Dendritic cell treated with granulocyte-macrophage colony-stimulating factor and Interleukin-4, amounts not matched to agents 40 ng/mL and 50 ng/mL, for 4 days (primary cell): ENCODE data around the gene SOWAHB.

Experiments used
- H3K27ac Mint-ChIP-seq: one replicate; pipeline ENCODE4 v1.8.0; 2022; ENCODE audit warnings: mild to moderate bottlenecking, mixed read lengths
- H3K27me3 Mint-ChIP-seq: one replicate; pipeline ENCODE4 v1.8.0; 2022; ENCODE audit warnings: mild to moderate bottlenecking, mixed read lengths
- H3K36me3 Mint-ChIP-seq: one replicate; pipeline ENCODE4 v1.8.0; 2022; ENCODE audit warnings: low read depth, mixed read lengths
- H3K4me1 Mint-ChIP-seq: one replicate; pipeline ENCODE4 v1.8.0; 2022; ENCODE audit warnings: low read depth, mixed read lengths
- H3K4me3 Mint-ChIP-seq: one replicate; pipeline ENCODE4 v1.8.0; 2022; ENCODE audit warnings: mild to moderate bottlenecking, moderate library complexity, mixed read lengths
- H3K9me3 Mint-ChIP-seq: one replicate; pipeline ENCODE4 v1.8.0; 2022; ENCODE audit warnings: mixed read lengths
- intact Hi-C: fragments of 100-400 bp; cut with micrococcal nuclease; formaldehyde crosslinking; loops from one replicate; pipeline ENCODE4 v1.15.0; 2022

Gene SOWAHB

GRCh38 chr4:76897536-76898384 is at the start of gene SOWAHB:
Gene SOWAHB (minus strand): TSS chr4:76898144. CDS start chr4:76897849, 295 bp downstream.
- Mint-ChIP-seq H3K9me3 (no peaks in the 10 kb centered on the region), H3K36me3 (no peaks in the 10 kb centered on the region), H3K27ac (no peak within 1 kb of the TSS), H3K27me3 (peaks cover 66% of the 10 kb centered on the region), H3K4me1 (peaks cover 5% of the 10 kb centered on the region), H3K4me3 (no peak within 1 kb of the TSS)
- intact Hi-C loops, result no loop called here

GRCh38 chr4:76947369-76947768 is 49.4 kb upstream of the SOWAHB start:
- Mint-ChIP-seq H3K27ac (no peak overlapping the region), H3K27me3 (peaks cover 16% of the 10 kb centered on the region), H3K36me3 (peaks cover 25% of the 10 kb centered on the region), H3K4me1 (peaks cover 32% of the 10 kb centered on the region), H3K9me3 (no peaks in the 10 kb centered on the region), H3K4me3 (no peak overlapping the region)
- intact Hi-C loops, result no loop called here

- Mint-ChIP-seq H3K27me3 (peaks cover 5% of the 10 kb centered on the region), H3K4me3 (no peak overlapping the region), H3K4me1 (peaks cover 10% of the 10 kb centered on the region), H3K36me3 (peaks cover 2% of the 10 kb centered on the region), H3K27ac (no peak overlapping the region), H3K9me3 (peaks cover 10% of the 10 kb centered on the region)
- intact Hi-C loops, result no loop called here
Observed at GRCh38 chr4:76943790-76944189, 45.8 kb upstream of the SOWAHB start.

GRCh38 chr4:76943129-76943620 is 45.2 kb upstream of the SOWAHB start:
- H3K36me3 Mint-ChIP-seq, result no peaks in the 10 kb centered on the region
- intact Hi-C loops, result no loop called here
- no peaks in the 10 kb centered on the region for H3K27me3 Mint-ChIP-seq
- peaks cover 4% of the 10 kb centered on the region for H3K4me1 Mint-ChIP-seq
- peaks cover 10% of the 10 kb centered on the region for H3K9me3 Mint-ChIP-seq
- H3K27ac Mint-ChIP-seq, result no peak overlapping the region
- no peak overlapping the region for H3K4me3 Mint-ChIP-seq

- Mint-ChIP-seq H3K36me3 (no peaks in the 10 kb centered on the region), H3K27me3 (no peaks in the 10 kb centered on the region), H3K27ac (no peak overlapping the region), H3K4me1 (no peaks in the 10 kb centered on the region), H3K9me3 (peaks cover 20% of the 10 kb centered on the region), H3K4me3 (no peak overlapping the region)
- intact Hi-C loops, result no loop called here
Observed at GRCh38 chr4:76939184-76939583, 41.2 kb upstream of the SOWAHB start.

- no peaks in the 10 kb centered on the region for H3K4me1 Mint-ChIP-seq
Observed at GRCh38 chr4:76931576-76932276, 33.8 kb upstream of the SOWAHB start.

GRCh38 chr4:76931087-76931486 is 33.1 kb upstream of the SOWAHB start:
- Mint-ChIP-seq H3K27ac (no peak overlapping the region), H3K27me3 (no peaks in the 10 kb centered on the region), H3K36me3 (no peaks in the 10 kb centered on the region), H3K4me1 (no peaks in the 10 kb centered on the region), H3K9me3 (no peaks in the 10 kb centered on the region), H3K4me3 (no peak overlapping the region)
- intact Hi-C loops, result no loop called here

More at GRCh38 chr4:76931576-76932276, 33.8 kb upstream of the SOWAHB start:
- H3K27ac Mint-ChIP-seq, result no peak overlapping the region
- no peak overlapping the region for H3K4me3 Mint-ChIP-seq
- intact Hi-C loops, result no loop called here
- H3K27me3 Mint-ChIP-seq, result no peaks in the 10 kb centered on the region
- no peaks in the 10 kb centered on the region for H3K36me3 Mint-ChIP-seq
- H3K9me3 Mint-ChIP-seq, result peaks cover 6% of the 10 kb centered on the region

GRCh38 chr4:76930685-76931084 is 32.7 kb upstream of the SOWAHB start:
- H3K4me1 Mint-ChIP-seq, result no peaks in the 10 kb centered on the region
- no peaks in the 10 kb centered on the region for H3K36me3 Mint-ChIP-seq
- H3K9me3 Mint-ChIP-seq, result no peaks in the 10 kb centered on the region
- no peak overlapping the region for H3K27ac Mint-ChIP-seq
- intact Hi-C loops, result no loop called here
- H3K27me3 Mint-ChIP-seq, result no peaks in the 10 kb centered on the region
- H3K4me3 Mint-ChIP-seq, result no peak overlapping the region

GRCh38 chr4:76926841-76927240 is 28.9 kb upstream of the SOWAHB start:
- no peak overlapping the region for H3K27ac Mint-ChIP-seq
- no peak overlapping the region for H3K4me3 Mint-ChIP-seq
- H3K27me3 Mint-ChIP-seq, result no peaks in the 10 kb centered on the region
- no peaks in the 10 kb centered on the region for H3K4me1 Mint-ChIP-seq
- H3K36me3 Mint-ChIP-seq, result no peaks in the 10 kb centered on the region
- intact Hi-C loops, result no loop called here
- H3K9me3 Mint-ChIP-seq, result no peaks in the 10 kb centered on the region

GRCh38 chr4:76923619-76924357 is 25.8 kb upstream of the SOWAHB start:
- no peaks in the 10 kb centered on the region for H3K36me3 Mint-ChIP-seq
- no peaks in the 10 kb centered on the region for H3K4me1 Mint-ChIP-seq
- H3K9me3 Mint-ChIP-seq, result no peaks in the 10 kb centered on the region
- no peak overlapping the region for H3K27ac Mint-ChIP-seq
- intact Hi-C loops, result no loop called here
- no peak overlapping the region for H3K4me3 Mint-ChIP-seq
- no peaks in the 10 kb centered on the region for H3K27me3 Mint-ChIP-seq

- no peak overlapping the region for H3K27ac Mint-ChIP-seq
- no peaks in the 10 kb centered on the region for H3K4me1 Mint-ChIP-seq
Observed at GRCh38 chr4:76920715-76921114, 22.8 kb upstream of the SOWAHB start.

GRCh38 chr4:76909711-76910110 is 11.8 kb upstream of the SOWAHB start:
- H3K9me3 Mint-ChIP-seq, result no peaks in the 10 kb centered on the region
- intact Hi-C loops, result no loop called here
- H3K36me3 Mint-ChIP-seq, result no peaks in the 10 kb centered on the region
- no peaks in the 10 kb centered on the region for H3K4me1 Mint-ChIP-seq
- H3K4me3 Mint-ChIP-seq, result no peak overlapping the region
- no peak overlapping the region for H3K27ac Mint-ChIP-seq
- H3K27me3 Mint-ChIP-seq, result no peaks in the 10 kb centered on the region

More at GRCh38 chr4:76920715-76921114, 22.8 kb upstream of the SOWAHB start:
- no peaks in the 10 kb centered on the region for H3K9me3 Mint-ChIP-seq
- H3K36me3 Mint-ChIP-seq, result no peaks in the 10 kb centered on the region
- no peaks in the 10 kb centered on the region for H3K27me3 Mint-ChIP-seq
- no peak overlapping the region for H3K4me3 Mint-ChIP-seq
- intact Hi-C loops, result no loop called here

GRCh38 chr4:76905521-76905920 is 7.6 kb upstream of the SOWAHB start:
- no peaks in the 10 kb centered on the region for H3K4me1 Mint-ChIP-seq
- H3K36me3 Mint-ChIP-seq, result no peaks in the 10 kb centered on the region
- intact Hi-C loops, result no loop called here
- H3K27me3 Mint-ChIP-seq, result peaks cover under 1% of the 10 kb centered on the region
- H3K27ac Mint-ChIP-seq, result no peak overlapping the region
- H3K4me3 Mint-ChIP-seq, result no peak overlapping the region
- no peaks in the 10 kb centered on the region for H3K9me3 Mint-ChIP-seq
